HEK293T (cell line): ENCODE data around the gene MYO6.

ENCODE experiments used
- CTCF ChIA-PET: fragments of 350-600 bp; formaldehyde crosslinking; extraction: SDS; loops from one replicate; lab custom pipeline; 2021; ENCODE audit warnings: antibody characterized with exemption, inconsistent platforms; lab: Yijun Ruan, JAX
- POLR2A ChIA-PET: fragments of 350-600 bp; formaldehyde crosslinking; extraction: SDS; loops from one replicate; lab custom pipeline; 2020; ENCODE audit warnings: antibody characterized with exemption, inconsistent platforms; lab: Yijun Ruan, JAX
- DNase-seq: peaks from one replicate; pipeline ENCODE4 v3.0.0; 2012; ENCODE audit warnings: mixed read lengths; ENCODE audit errors: extremely low spot score
- ARNT ChIP-seq: fragments of 450-650 bp; IDR thresholded peaks from 2 replicates; pipeline ENCODE4 v1.6.1; 2017; ENCODE audit warnings: mild to moderate bottlenecking
- BHLHE40 ChIP-seq: fragments of 450-650 bp; IDR thresholded peaks from 2 replicates; pipeline ENCODE4 v1.6.1; 2016; ENCODE audit warnings: mild to moderate bottlenecking, moderate library complexity, borderline replicate concordance
- CTBP1 ChIP-seq: fragments of 450-650 bp; IDR thresholded peaks from 2 replicates; pipeline ENCODE4 v1.6.1; 2016; ENCODE audit warnings: borderline replicate concordance
- ELF4 ChIP-seq: fragments of 450-650 bp; IDR thresholded peaks from 2 replicates; pipeline ENCODE4 v1.6.1; 2017; ENCODE audit warnings: antibody characterized with exemption
- FOXA1 ChIP-seq: fragments of 450-650 bp; IDR thresholded peaks from 2 replicates; pipeline ENCODE4 v1.6.1; 2016; ENCODE audit warnings: mild to moderate bottlenecking
- FOXK2 ChIP-seq: fragments of 450-650 bp; IDR thresholded peaks from 2 replicates; pipeline ENCODE4 v1.6.1; 2016; ENCODE audit warnings: mild to moderate bottlenecking
- FOXM1 ChIP-seq: fragments of 450-650 bp; IDR thresholded peaks from 2 replicates; pipeline ENCODE4 v1.6.1; 2017; ENCODE audit warnings: mild to moderate bottlenecking, borderline replicate concordance
- HDGF ChIP-seq: fragments of 450-650 bp; IDR thresholded peaks from 2 replicates; pipeline ENCODE4 v1.6.1; 2017; ENCODE audit warnings: antibody characterized with exemption, borderline replicate concordance
- L3MBTL2 ChIP-seq: fragments of 450-650 bp; conservative IDR thresholded peaks from 2 replicates; pipeline ENCODE4 v1.6.1; 2016; ENCODE audit warnings: mild to moderate bottlenecking
- LEF1 ChIP-seq: fragments of 450-650 bp; IDR thresholded peaks from 2 replicates; pipeline ENCODE4 v1.6.1; 2017; ENCODE audit warnings: mild to moderate bottlenecking, borderline replicate concordance
- NFRKB ChIP-seq: fragments of 450-650 bp; IDR thresholded peaks from 2 replicates; pipeline ENCODE4 v1.6.1; 2016; ENCODE audit warnings: mild to moderate bottlenecking, moderate library complexity
- PKNOX1 ChIP-seq: fragments of 450-650 bp; IDR thresholded peaks from 2 replicates; pipeline ENCODE4 v1.6.1; 2016
- SP1 ChIP-seq: fragments of 450-650 bp; IDR thresholded peaks from 2 replicates; pipeline ENCODE4 v1.6.1; 2017
- SUZ12 ChIP-seq: fragments of 450-650 bp; IDR thresholded peaks from 2 replicates; pipeline ENCODE4 v1.6.1; 2016; ENCODE audit warnings: mild to moderate bottlenecking
- TARDBP ChIP-seq: fragments of 450-650 bp; IDR thresholded peaks from 2 replicates; pipeline ENCODE4 v1.6.1; 2016
- ZNF384 ChIP-seq: fragments of 450-650 bp; IDR thresholded peaks from 2 replicates; pipeline ENCODE4 v1.6.1; 2016

Gene MYO6

GRCh38 chr6:75796723-75797122 lies 47.7 kb downstream of the MYO6 start:
- ChIA-PET POLR2A (no interaction called here), CTCF (no interaction called here)
- no peak for DNase-seq
- TF ChIP-seq ELF4 (no peak), CTBP1 (no peak), PKNOX1 (no peak), FOXA1 (no peak), FOXK2 (no peak), L3MBTL2 (no peak), ZNF384 (no peak), ARNT (no peak), SUZ12 (no peak), TARDBP (no peak), HDGF (no peak), FOXM1 (no peak), NFRKB (no peak), BHLHE40 (no peak), SP1 (no peak)

GRCh38 chr6:75800133-75800532 lies 51.1 kb downstream of the MYO6 start:
- CTCF ChIA-PET = interaction anchor here (0.6 kb wide), 1 partner anchor 207 kb away, joined by 3 read pairs; no protein-coding TSS in a partner anchor
- no peak for TF ChIP-seq BHLHE40
- no peak for TF ChIP-seq FOXM1
- no peak for TF ChIP-seq HDGF
- DNase-seq = no peak
- POLR2A ChIA-PET = no interaction called here

DNA sequence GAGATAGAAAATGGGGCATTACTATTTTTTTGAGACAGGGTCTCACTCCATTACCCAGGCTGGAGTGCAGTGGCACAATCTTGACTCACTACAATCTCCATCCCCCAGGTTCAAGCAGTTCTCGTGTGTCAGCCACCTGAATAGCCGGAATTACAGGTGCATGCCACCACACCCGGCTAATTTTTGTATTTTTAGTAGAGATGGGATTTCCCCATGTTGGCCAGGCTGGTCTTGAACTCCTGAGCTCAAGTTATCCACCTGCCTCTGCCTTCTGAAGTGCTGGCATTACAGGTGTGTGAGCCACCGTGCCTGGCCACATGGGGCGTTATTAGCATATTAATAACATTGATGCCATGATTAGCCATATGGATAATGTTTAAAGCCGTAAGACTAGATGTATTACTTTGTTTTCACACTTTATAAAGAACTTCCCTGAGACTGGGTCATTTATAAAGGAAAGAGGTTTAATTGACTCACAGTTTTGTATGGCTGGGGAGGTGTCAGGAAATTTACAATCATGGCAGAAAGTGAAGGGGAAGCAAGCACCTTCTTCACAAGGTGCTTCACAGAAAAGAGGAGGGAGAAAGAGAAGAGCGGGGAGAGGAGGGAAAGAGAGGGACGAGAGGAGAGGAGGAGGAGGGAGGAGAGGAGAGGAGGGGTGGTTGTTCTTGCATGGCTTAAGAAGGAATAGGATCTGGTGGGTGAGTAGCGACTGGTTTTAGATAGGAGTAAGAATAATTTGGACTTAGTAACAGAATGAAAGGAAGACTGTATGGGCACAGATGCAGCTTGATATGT lies 51.9 kb downstream of the MYO6 start:
- no peak for DNase-seq
- ChIA-PET POLR2A (no interaction called here), CTCF (interaction anchor here (0.6 kb wide), 1 partner anchor 207 kb away, joined by 3 read pairs; no protein-coding TSS in a partner anchor)
- TF ChIP-seq CTBP1 = no peak
- no peak for TF ChIP-seq L3MBTL2
- TF ChIP-seq FOXM1 = no peak
- no peak for TF ChIP-seq FOXA1
- no peak for TF ChIP-seq ELF4
- TF ChIP-seq ARNT = no peak
- no peak for TF ChIP-seq BHLHE40
- no peak for TF ChIP-seq HDGF
- TF ChIP-seq TARDBP = no peak
- TF ChIP-seq FOXK2 = no peak
- no peak for TF ChIP-seq PKNOX1
- no peak for TF ChIP-seq LEF1
- no peak for TF ChIP-seq ZNF384
- TF ChIP-seq SUZ12 = no peak
- no peak for TF ChIP-seq NFRKB
- TF ChIP-seq SP1 = no peak

- DNase-seq = no peak
- no peak for TF ChIP-seq ELF4
- no peak for TF ChIP-seq PKNOX1
- TF ChIP-seq ARNT = no peak
- no peak for TF ChIP-seq SUZ12
- no peak for TF ChIP-seq FOXA1
- no peak for TF ChIP-seq SP1
- no peak for TF ChIP-seq FOXM1
- TF ChIP-seq CTBP1 = no peak
- no peak for TF ChIP-seq FOXK2
- no peak for TF ChIP-seq NFRKB
- no peak for TF ChIP-seq HDGF
- TF ChIP-seq TARDBP = no peak
- ChIA-PET POLR2A (no interaction called here), CTCF (no interaction called here)
Observed at GRCh38 chr6:75802366-75802765, 53.3 kb downstream of the MYO6 start.

DNA sequence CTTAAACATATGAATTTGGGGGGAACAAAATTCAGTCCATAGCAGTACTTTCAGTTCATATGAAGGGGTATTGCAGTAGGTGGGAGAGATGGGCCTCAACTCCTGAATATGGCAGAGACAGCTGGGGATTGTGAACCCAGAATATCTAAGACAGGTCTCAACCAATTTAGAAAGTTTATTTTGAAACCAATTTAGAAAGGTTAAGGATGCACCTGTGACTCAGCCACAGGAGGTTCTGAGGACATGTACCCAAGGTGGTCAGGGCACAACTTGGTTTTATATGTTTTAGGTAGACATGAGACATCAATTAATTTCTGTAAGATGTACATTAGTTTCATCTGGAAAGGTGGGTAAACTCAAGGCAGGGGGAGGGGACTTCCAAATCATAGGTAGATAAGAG lies 59.5 kb downstream of the MYO6 start:
- POLR2A ChIA-PET = no interaction called here
- CTCF ChIA-PET = no interaction called here
- TF ChIP-seq ZNF384 = no peak
- no peak for TF ChIP-seq LEF1
- TF ChIP-seq L3MBTL2 = no peak
- no peak for TF ChIP-seq FOXK2
- no peak for TF ChIP-seq BHLHE40
- TF ChIP-seq ELF4 = no peak
- no peak for TF ChIP-seq CTBP1
- TF ChIP-seq SUZ12 = no peak
- TF ChIP-seq ARNT = no peak
- TF ChIP-seq FOXM1 = no peak
- no peak for DNase-seq

GRCh38 chr6:75812560-75812959 lies 63.5 kb downstream of the MYO6 start:
- no peak for DNase-seq
- no peak for TF ChIP-seq ARNT
- TF ChIP-seq FOXK2 = no peak
- TF ChIP-seq SP1 = no peak
- no peak for TF ChIP-seq CTBP1
- TF ChIP-seq SUZ12 = no peak
- TF ChIP-seq BHLHE40 = no peak
- no peak for TF ChIP-seq HDGF
- no peak for TF ChIP-seq LEF1
- TF ChIP-seq ZNF384 = no peak
- no peak for TF ChIP-seq L3MBTL2
- no peak for TF ChIP-seq ELF4
- no peak for TF ChIP-seq TARDBP
- TF ChIP-seq NFRKB = no peak
- TF ChIP-seq PKNOX1 = no peak
- TF ChIP-seq FOXM1 = no peak
- no peak for TF ChIP-seq FOXA1
- ChIA-PET POLR2A (no interaction called here), CTCF (no interaction called here)
